Choroid plexus epithelial cell (primary cell): ENCODE results near the gene HAUS3.

Source experiments
- DNase-seq: peaks from one replicate; pipeline ENCODE4 v3.0.0-alpha.2; 2010; ENCODE audit warnings: low read depth
- H3K4me3 ChIP-seq: 2 replicates; pipeline ENCODE4 v1.5.1; 2011; ENCODE audit warnings: low read depth, mild to moderate bottlenecking, control low read depth, low read length, moderate library complexity
- CTCF ChIP-seq: conservative IDR thresholded peaks from 2 replicates; pipeline ENCODE4 v1.5.1; 2011; ENCODE audit warnings: low read depth, mild to moderate bottlenecking, control low read depth, inconsistent platforms, low read length, moderate library complexity

Gene HAUS3

DNA sequence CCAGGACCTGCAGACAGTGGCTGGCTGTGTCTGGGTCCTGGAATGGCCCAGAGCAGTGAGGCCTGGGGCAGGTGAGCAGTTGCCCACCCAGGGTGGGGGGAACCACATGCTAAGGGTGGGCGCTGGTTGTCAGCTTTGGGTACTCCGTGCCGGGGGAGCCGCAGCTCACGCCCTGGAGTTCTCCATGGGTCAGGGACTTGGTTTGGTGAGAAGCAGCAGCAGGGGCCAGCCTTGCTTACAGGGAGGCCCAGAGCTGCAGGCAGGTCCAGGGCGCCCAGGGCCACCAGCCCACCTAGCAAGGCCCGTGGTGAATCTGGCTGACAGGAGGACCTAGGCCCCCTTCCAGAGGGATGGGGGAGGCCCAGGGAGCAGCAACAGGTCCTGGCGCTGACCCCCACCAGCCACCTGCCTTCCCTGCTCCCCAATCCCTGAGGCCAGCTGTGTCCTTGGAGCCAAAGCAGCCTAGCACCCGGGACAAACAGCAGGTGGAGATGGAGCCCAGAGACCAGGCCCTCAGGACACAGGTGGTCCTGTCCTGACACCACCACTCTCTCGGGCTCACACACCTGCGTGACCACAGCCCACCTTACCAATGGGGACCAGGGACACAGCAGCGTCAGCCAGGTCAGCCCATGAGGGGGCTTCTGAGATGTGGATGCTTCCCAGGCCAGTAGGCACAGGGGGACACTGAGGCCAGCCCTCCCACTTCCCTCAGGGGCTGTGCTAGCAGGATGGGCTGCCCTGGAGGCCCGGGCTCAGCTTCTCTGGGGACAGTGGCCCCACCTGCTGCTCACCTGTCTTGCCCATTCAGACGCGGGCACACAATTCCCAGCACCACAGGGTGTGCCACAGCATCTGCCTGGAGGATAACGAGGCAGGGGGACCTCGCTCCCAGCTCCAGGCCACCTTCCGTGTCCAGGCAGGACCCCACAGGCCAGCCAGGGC is 16.4 kb upstream of the HAUS3 start:
- no peak for TF ChIP-seq CTCF
- H3K4me3 ChIP-seq = no peak overlapping the region
- no peak for DNase-seq

DNA sequence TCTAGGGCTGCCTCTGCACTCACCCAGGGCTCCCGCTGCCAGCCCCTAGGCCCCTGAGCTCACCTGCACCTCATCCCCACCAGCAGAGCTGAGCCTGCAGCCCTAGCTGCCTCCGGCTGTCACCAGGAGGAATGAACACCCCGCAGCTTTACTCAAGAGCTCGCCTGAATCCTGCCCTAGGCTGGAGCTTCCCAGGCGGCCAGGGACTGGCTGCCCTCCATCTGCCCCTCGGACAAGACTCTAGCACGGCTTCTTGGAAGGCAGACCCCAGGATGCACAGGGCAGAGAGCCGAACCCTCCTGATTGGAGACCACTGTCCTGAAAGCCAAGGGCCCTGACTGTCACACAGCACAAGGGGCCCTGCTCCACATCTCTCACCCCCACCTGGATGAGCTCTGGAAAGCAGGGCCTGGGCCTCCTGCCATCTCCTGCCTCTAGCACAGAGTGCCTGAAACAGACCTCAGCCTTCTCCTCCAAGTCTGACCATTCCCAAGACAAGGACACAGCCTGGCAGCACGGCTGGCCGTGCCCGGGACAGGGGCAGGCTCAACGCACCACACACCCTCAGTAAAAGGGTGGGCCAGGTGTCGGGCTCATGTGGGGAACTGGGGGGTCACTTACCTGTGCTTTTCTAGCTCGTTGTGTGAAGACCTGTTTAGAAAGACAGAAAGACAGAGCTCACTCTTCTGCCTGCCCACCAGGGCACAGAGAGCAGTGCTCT is 15.6 kb upstream of the HAUS3 start:
- no peak for DNase-seq
- TF ChIP-seq CTCF = no peak
- H3K4me3 ChIP-seq = no peak overlapping the region

- H3K4me3 ChIP-seq = peak overlapping the region; percentile 10
- no peak for TF ChIP-seq CTCF
- peak; percentile 37 for DNase-seq
These were observed 14.9 kb upstream of the HAUS3 start for GRCh38 chr4:2256781-2257191.

GRCh38 chr4:2256156-2256731 is 14.3 kb upstream of the HAUS3 start:
- no peak for DNase-seq
- no peak for TF ChIP-seq CTCF
- no peak overlapping the region for H3K4me3 ChIP-seq

- no peak overlapping the region for H3K4me3 ChIP-seq
- peak; percentile 21 for TF ChIP-seq CTCF
- DNase-seq = peak; percentile 55
These were observed 13.7 kb upstream of the HAUS3 start for GRCh38 chr4:2255501-2256155.

- no peak overlapping the region for H3K4me3 ChIP-seq
- no peak for DNase-seq
- no peak for TF ChIP-seq CTCF
These were observed 13.0 kb upstream of the HAUS3 start for GRCh38 chr4:2254665-2255500.
